IPS-18a (cell line): Measurements from ENCODE around the gene NTF3.

Experiments used
- H3K27ac ChIP-seq: one replicate; pipeline ENCODE4 v1.5.1; 2013; ENCODE audit warnings: low read length
- H3K27me3 ChIP-seq: one replicate; pipeline ENCODE4 v1.6.1; 2013; ENCODE audit warnings: mild to moderate bottlenecking, low read length; ENCODE audit not compliant: control insufficient read depth, insufficient read depth
- H3K36me3 ChIP-seq: one replicate; pipeline ENCODE4 v1.6.1; 2013; ENCODE audit warnings: low read depth, low read length; ENCODE audit not compliant: control insufficient read depth
- H3K4me1 ChIP-seq: one replicate; pipeline ENCODE4 v1.6.1; 2013; ENCODE audit warnings: low read depth, low read length; ENCODE audit not compliant: control insufficient read depth
- H3K4me3 ChIP-seq: one replicate; pipeline ENCODE4 v1.5.1; 2013; ENCODE audit warnings: low read length
- H3K9ac ChIP-seq: one replicate; pipeline ENCODE4 v1.6.1; 2013; ENCODE audit warnings: mild to moderate bottlenecking, low read length, moderate library complexity
- H3K9me3 ChIP-seq: one replicate; pipeline ENCODE4 v1.6.1; 2013; ENCODE audit warnings: low read depth, low read length; ENCODE audit not compliant: control insufficient read depth

Gene NTF3

GRCh38 chr12:5509102-5509501 lies 77.2 kb downstream of the NTF3 start:
- no peak overlapping the region for H3K27ac ChIP-seq
- H3K9me3 ChIP-seq, result no peaks in the 10 kb centered on the region
- H3K27me3 ChIP-seq, result no peaks in the 10 kb centered on the region
- no peaks in the 10 kb centered on the region for H3K36me3 ChIP-seq
- H3K9ac ChIP-seq, result no peak overlapping the region
- H3K4me3 ChIP-seq, result no peak overlapping the region
- H3K4me1 ChIP-seq, result peaks cover 3% of the 10 kb centered on the region

- no peaks in the 10 kb centered on the region for H3K27me3 ChIP-seq
- H3K9ac ChIP-seq, result no peak overlapping the region
- no peak overlapping the region for H3K4me3 ChIP-seq
- H3K27ac ChIP-seq, result no peak overlapping the region
- H3K36me3 ChIP-seq, result no peaks in the 10 kb centered on the region
- no peaks in the 10 kb centered on the region for H3K9me3 ChIP-seq
- H3K4me1 ChIP-seq, result peaks cover 3% of the 10 kb centered on the region
These were observed 77.6 kb downstream of the NTF3 start for GRCh38 chr12:5509557-5509956.

GRCh38 chr12:5510251-5510805 lies 78.4 kb downstream of the NTF3 start:
- Histone ChIP-seq H3K9ac (no peak overlapping the region), H3K36me3 (no peaks in the 10 kb centered on the region), H3K4me1 (peaks cover 3% of the 10 kb centered on the region), H3K27ac (no peak overlapping the region), H3K9me3 (no peaks in the 10 kb centered on the region), H3K27me3 (no peaks in the 10 kb centered on the region), H3K4me3 (no peak overlapping the region)

GRCh38 chr12:5511256-5511643 lies 79.3 kb downstream of the NTF3 start:
- Histone ChIP-seq H3K9ac (no peak overlapping the region), H3K36me3 (no peaks in the 10 kb centered on the region), H3K27me3 (no peaks in the 10 kb centered on the region), H3K9me3 (no peaks in the 10 kb centered on the region), H3K4me1 (peaks cover 3% of the 10 kb centered on the region), H3K4me3 (no peak overlapping the region), H3K27ac (no peak overlapping the region)

GRCh38 chr12:5511644-5512600 lies 80.0 kb downstream of the NTF3 start:
- Histone ChIP-seq H3K9ac (no peak overlapping the region), H3K9me3 (no peaks in the 10 kb centered on the region), H3K4me1 (peaks cover 4% of the 10 kb centered on the region), H3K4me3 (no peak overlapping the region), H3K27me3 (no peaks in the 10 kb centered on the region), H3K27ac (no peak overlapping the region), H3K36me3 (no peaks in the 10 kb centered on the region)

GRCh38 chr12:5512601-5512970 lies 80.7 kb downstream of the NTF3 start:
- no peaks in the 10 kb centered on the region for H3K27me3 ChIP-seq
- H3K36me3 ChIP-seq, result no peaks in the 10 kb centered on the region
- H3K4me3 ChIP-seq, result no peak overlapping the region
- H3K4me1 ChIP-seq, result peaks cover 6% of the 10 kb centered on the region
- H3K27ac ChIP-seq, result no peak overlapping the region
- H3K9me3 ChIP-seq, result no peaks in the 10 kb centered on the region
- H3K9ac ChIP-seq, result no peak overlapping the region

- no peak overlapping the region for H3K9ac ChIP-seq
- H3K27ac ChIP-seq, result no peak overlapping the region
- no peaks in the 10 kb centered on the region for H3K9me3 ChIP-seq
- H3K27me3 ChIP-seq, result no peaks in the 10 kb centered on the region
- no peaks in the 10 kb centered on the region for H3K36me3 ChIP-seq
- no peak overlapping the region for H3K4me3 ChIP-seq
- H3K4me1 ChIP-seq, result peaks cover 10% of the 10 kb centered on the region
These were observed 81.5 kb downstream of the NTF3 start for GRCh38 chr12:5513406-5513805.

- Histone ChIP-seq H3K9me3 (no peaks in the 10 kb centered on the region), H3K27me3 (no peaks in the 10 kb centered on the region), H3K9ac (no peak overlapping the region), H3K4me1 (peaks cover 16% of the 10 kb centered on the region), H3K36me3 (no peaks in the 10 kb centered on the region), H3K27ac (no peak overlapping the region), H3K4me3 (no peak overlapping the region)
These were observed 82.1 kb downstream of the NTF3 start for GRCh38 chr12:5514016-5514415.

- H3K36me3 ChIP-seq, result no peaks in the 10 kb centered on the region
- H3K4me1 ChIP-seq, result peaks cover 17% of the 10 kb centered on the region
- H3K4me3 ChIP-seq, result no peak overlapping the region
- no peak overlapping the region for H3K27ac ChIP-seq
- H3K27me3 ChIP-seq, result no peaks in the 10 kb centered on the region
- H3K9me3 ChIP-seq, result no peaks in the 10 kb centered on the region
- H3K9ac ChIP-seq, result no peak overlapping the region
These were observed 82.6 kb downstream of the NTF3 start for GRCh38 chr12:5514545-5514944.

- H3K4me3 ChIP-seq, result no peak overlapping the region
- no peak overlapping the region for H3K9ac ChIP-seq
- no peaks in the 10 kb centered on the region for H3K27me3 ChIP-seq
- H3K27ac ChIP-seq, result no peak overlapping the region
- no peaks in the 10 kb centered on the region for H3K9me3 ChIP-seq
- H3K36me3 ChIP-seq, result no peaks in the 10 kb centered on the region
- H3K4me1 ChIP-seq, result peaks cover 17% of the 10 kb centered on the region
These were observed 83.5 kb downstream of the NTF3 start for GRCh38 chr12:5515458-5515857.

GRCh38 chr12:5516371-5517241 lies 84.7 kb downstream of the NTF3 start:
- no peaks in the 10 kb centered on the region for H3K27me3 ChIP-seq
- no peaks in the 10 kb centered on the region for H3K36me3 ChIP-seq
- H3K9me3 ChIP-seq, result no peaks in the 10 kb centered on the region
- H3K4me1 ChIP-seq, result peaks cover 17% of the 10 kb centered on the region
- H3K4me3 ChIP-seq, result no peak overlapping the region
- H3K9ac ChIP-seq, result no peak overlapping the region
- H3K27ac ChIP-seq, result no peak overlapping the region
